Neural cell (in vitro differentiated cells): ENCODE measurements around the gene SLC44A2. TPM values are rescaled to one million over a fixed set of nuclear protein-coding genes. Genes with fewer than 3 reads are reported as not detected.

ENCODE experiments used
- H2AFZ ChIP-seq: fragments of 200-600, 300-800 bp; sonication (generic), shearing (Covaris generic); 2 replicates; pipeline ENCODE4 v1.6.0; 2014; ENCODE audit warnings: low read depth, mild to moderate bottlenecking, antibody characterized with exemption, low read length, moderate library complexity
- H3F3A ChIP-seq: fragments of 200-600 bp; shearing (Covaris generic); 2 replicates; pipeline ENCODE4 v1.6.1; 2016; ENCODE audit warnings: mild to moderate bottlenecking, moderate library complexity, mixed read lengths, antibody characterized with exemption, low read length; ENCODE audit not compliant: insufficient read depth, poor library complexity, severe bottlenecking
- H3K27ac ChIP-seq: fragments of 200-600, 300-800 bp; sonication (generic), shearing (Covaris generic); 2 replicates; pipeline ENCODE4 v1.5.1; 2014; ENCODE audit warnings: mild to moderate bottlenecking, low read length, moderate library complexity
- H3K27me3 ChIP-seq: fragments of 300-800, 200-600 bp; sonication (generic), shearing (Covaris generic); 2 replicates; pipeline ENCODE4 v1.6.0; 2014; ENCODE audit warnings: mild to moderate bottlenecking, low read depth, low read length, moderate library complexity; ENCODE audit not compliant: insufficient read depth
- H3K36me3 ChIP-seq: fragments of 300-800, 200-600 bp; sonication (generic), shearing (Covaris generic); 2 replicates; pipeline ENCODE4 v1.5.1; 2014; ENCODE audit warnings: mild to moderate bottlenecking, antibody characterized with exemption, low read length, moderate library complexity; ENCODE audit not compliant: insufficient read depth
- H3K4me2 ChIP-seq: fragments of 300-800, 200-600 bp; sonication (generic), shearing (Covaris generic); 2 replicates; pipeline ENCODE4 v1.6.0; 2014; ENCODE audit warnings: mild to moderate bottlenecking, low read length
- H3K4me3 ChIP-seq: fragments of 300-800, 200-600 bp; sonication (generic), shearing (Covaris generic); 2 replicates; pipeline ENCODE4 v1.5.1; 2014; ENCODE audit warnings: mild to moderate bottlenecking, low read length, moderate library complexity
- H3K79me2 ChIP-seq: fragments of 200-600 bp; shearing (Covaris generic); replicated peaks from 2 replicates; pipeline ENCODE4 v1.6.0; 2014; ENCODE audit warnings: mild to moderate bottlenecking, low read length, moderate library complexity; ENCODE audit not compliant: insufficient read depth
- H3K9ac ChIP-seq: fragments of 300-800, 200-600 bp; sonication (generic), shearing (Covaris generic); 2 replicates; pipeline ENCODE4 v1.6.1; 2016; ENCODE audit warnings: mild to moderate bottlenecking, low read length, mixed read lengths
- H3K9me2 ChIP-seq: fragments of 200-600 bp; shearing (Covaris generic); 2 replicates; pipeline ENCODE4 v1.6.1; 2016; ENCODE audit warnings: mild to moderate bottlenecking, low read length, mixed read lengths; ENCODE audit not compliant: insufficient read depth
- H3K9me3 ChIP-seq: fragments of 200-600, 300-800 bp; sonication (generic), shearing (Covaris generic); 2 replicates; pipeline ENCODE4 v1.6.1; 2016; ENCODE audit warnings: mild to moderate bottlenecking, mixed run types, low read length, moderate library complexity, mixed read lengths
- H4K20me1 ChIP-seq: fragments of 200-600 bp; shearing (Covaris generic); 2 replicates; pipeline ENCODE4 v1.6.1; 2016; ENCODE audit warnings: mild to moderate bottlenecking, mixed run types; ENCODE audit not compliant: insufficient read depth
- CTCF ChIP-seq: fragments of 450-650 bp; IDR thresholded peaks from 2 replicates; pipeline ENCODE4 v1.5.1; 2014; ENCODE audit warnings: antibody characterized with exemption, mild to moderate bottlenecking, moderate library complexity; ENCODE audit not compliant: poor library complexity, severe bottlenecking
- EP300 ChIP-seq: fragments of 450-650 bp; conservative IDR thresholded peaks from 2 replicates; pipeline ENCODE4 v1.6.1; 2014; ENCODE audit warnings: antibody characterized with exemption, mild to moderate bottlenecking, moderate library complexity; ENCODE audit not compliant: poor library complexity, severe bottlenecking
- EZH2 ChIP-seq: fragments of 200-600, 300-800 bp; shearing (Covaris generic), sonication (generic); IDR thresholded peaks from 2 replicates; pipeline ENCODE4 v1.6.1; 2014; ENCODE audit warnings: antibody characterized with exemption, low read length, borderline replicate concordance, mild to moderate bottlenecking; ENCODE audit not compliant: insufficient read depth, poor library complexity, severe bottlenecking
- MXI1 ChIP-seq: fragments of 450-650 bp; conservative IDR thresholded peaks from 2 replicates; pipeline ENCODE4 v1.6.1; 2014; ENCODE audit warnings: antibody characterized with exemption, mild to moderate bottlenecking; ENCODE audit not compliant: poor library complexity, severe bottlenecking
- POLR2AphosphoS5 ChIP-seq: IDR thresholded peaks from 2 replicates; pipeline ENCODE4 v1.6.1; 2012
- RAD21 ChIP-seq: fragments of 450-650 bp; conservative IDR thresholded peaks from 2 replicates; pipeline ENCODE4 v1.6.1; 2014; ENCODE audit warnings: antibody characterized with exemption, mild to moderate bottlenecking, moderate library complexity
- REST ChIP-seq: IDR thresholded peaks from 2 replicates; pipeline ENCODE4 v1.6.1; 2012; ENCODE audit warnings: borderline replicate concordance
- SMC3 ChIP-seq: fragments of 450-650 bp; conservative IDR thresholded peaks from 2 replicates; pipeline ENCODE4 v1.6.1; 2014; ENCODE audit warnings: antibody characterized with exemption, mild to moderate bottlenecking, moderate library complexity; ENCODE audit not compliant: poor library complexity
- TAF1 ChIP-seq: IDR thresholded peaks from 2 replicates; pipeline ENCODE4 v1.6.1; 2012; ENCODE audit warnings: low read depth
- polyA plus RNA-seq: library from polyadenylated mRNA; depleted of rRNA; stranded (reverse); fragments of >200 nt; gene quantifications from 2 replicates; pipeline ENCODE4 v1.2.3, GENCODE V29; 2014

Gene SLC44A2
- polyA plus RNA-seq, 1 donor from 2014 or later, result 50.0 TPM

GRCh38 chr19:10643172-10643967 is 18.0 kb downstream of the SLC44A2 start:
- no peaks in the 10 kb centered on the region for H3K79me2 ChIP-seq
- no peaks in the 10 kb centered on the region for H3K36me3 ChIP-seq
- no peak overlapping the region for H3K9ac ChIP-seq
- H3K27ac ChIP-seq, result no peak overlapping the region
- H2AFZ ChIP-seq, result no peak overlapping the region
- no peaks in the 10 kb centered on the region for H4K20me1 ChIP-seq
- no peaks in the 10 kb centered on the region for H3F3A ChIP-seq
- H3K4me3 ChIP-seq, result no peak overlapping the region
- no peaks in the 10 kb centered on the region for H3K9me3 ChIP-seq
- no peak overlapping the region for H3K4me2 ChIP-seq
- no peaks in the 10 kb centered on the region for H3K27me3 ChIP-seq
- H3K9me2 ChIP-seq, result no peaks in the 10 kb centered on the region
- TF ChIP-seq MXI1 (no peak), CTCF (no peak), REST (no peak), SMC3 (no peak), EZH2 (no peak), POLR2AphosphoS5 (no peak), TAF1 (no peak), EP300 (no peak), RAD21 (no peak)

GRCh38 chr19:10643968-10644259 is 18.6 kb downstream of the SLC44A2 start:
- H3K79me2 ChIP-seq, result no peaks in the 10 kb centered on the region
- H3K4me3 ChIP-seq, result no peak overlapping the region
- no peak overlapping the region for H3K9ac ChIP-seq
- H4K20me1 ChIP-seq, result no peaks in the 10 kb centered on the region
- H2AFZ ChIP-seq, result no peak overlapping the region
- no peak overlapping the region for H3K27ac ChIP-seq
- H3K9me3 ChIP-seq, result no peaks in the 10 kb centered on the region
- no peaks in the 10 kb centered on the region for H3K27me3 ChIP-seq
- TF ChIP-seq CTCF (no peak), EZH2 (no peak)
- no peak overlapping the region for H3K4me2 ChIP-seq
- no peaks in the 10 kb centered on the region for H3F3A ChIP-seq
- H3K36me3 ChIP-seq, result no peaks in the 10 kb centered on the region
- no peaks in the 10 kb centered on the region for H3K9me2 ChIP-seq
